Measurements from ENCODE around the gene ZSWIM6.

DNA sequence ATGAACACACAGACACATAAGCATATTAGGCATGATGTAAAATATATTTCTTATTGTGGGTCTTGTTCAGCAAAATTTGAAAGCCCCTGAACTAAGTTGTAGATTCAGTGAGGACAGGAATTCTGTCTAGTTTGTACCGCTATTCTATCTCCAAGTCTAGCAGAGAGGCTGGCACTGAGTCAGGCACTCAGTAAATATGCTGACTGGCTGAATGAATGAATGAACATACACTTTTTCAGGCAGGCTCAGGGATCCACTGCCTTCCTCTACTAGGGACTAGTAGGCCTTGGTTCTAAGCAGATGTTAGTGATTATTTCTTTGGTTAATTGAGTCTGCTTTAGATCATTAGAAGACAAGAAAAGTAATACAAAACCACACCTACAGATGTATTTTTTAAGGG lies 157.5 kb downstream of the ZSWIM6 start:
- TF ChIP-seq, protein P1, sequence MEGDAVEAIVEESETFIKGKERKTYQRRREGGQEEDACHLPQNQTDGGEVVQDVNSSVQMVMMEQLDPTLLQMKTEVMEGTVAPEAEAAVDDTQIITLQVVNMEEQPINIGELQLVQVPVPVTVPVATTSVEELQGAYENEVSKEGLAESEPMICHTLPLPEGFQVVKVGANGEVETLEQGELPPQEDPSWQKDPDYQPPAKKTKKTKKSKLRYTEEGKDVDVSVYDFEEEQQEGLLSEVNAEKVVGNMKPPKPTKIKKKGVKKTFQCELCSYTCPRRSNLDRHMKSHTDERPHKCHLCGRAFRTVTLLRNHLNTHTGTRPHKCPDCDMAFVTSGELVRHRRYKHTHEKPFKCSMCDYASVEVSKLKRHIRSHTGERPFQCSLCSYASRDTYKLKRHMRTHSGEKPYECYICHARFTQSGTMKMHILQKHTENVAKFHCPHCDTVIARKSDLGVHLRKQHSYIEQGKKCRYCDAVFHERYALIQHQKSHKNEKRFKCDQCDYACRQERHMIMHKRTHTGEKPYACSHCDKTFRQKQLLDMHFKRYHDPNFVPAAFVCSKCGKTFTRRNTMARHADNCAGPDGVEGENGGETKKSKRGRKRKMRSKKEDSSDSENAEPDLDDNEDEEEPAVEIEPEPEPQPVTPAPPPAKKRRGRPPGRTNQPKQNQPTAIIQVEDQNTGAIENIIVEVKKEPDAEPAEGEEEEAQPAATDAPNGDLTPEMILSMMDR (IDR thresholded peaks at IDR 0.05): no peak
- TF ChIP-seq EP300 (IDR thresholded peaks at IDR 0.05): no peak
- TF ChIP-seq POLR2AphosphoS5 (IDR thresholded peaks at IDR 0.05): no peak
- no peak for TF ChIP-seq POLR2A (IDR thresholded peaks at IDR 0.05)

Data from stomach (tissue), 4 donors.